Hepatocyte (in vitro differentiated cells): Measurements from ENCODE around the gene ELOA. TPM values are rescaled to one million over a fixed set of nuclear protein-coding genes. Genes with fewer than 3 reads are reported as not detected.

ENCODE experiments used
- DNase-seq: peaks from one replicate; pipeline ENCODE4 v3.0.0-alpha.2; 2016; ENCODE audit warnings: low spot score
- H2AFZ ChIP-seq: fragments of 200-600 bp; sonication (generic); 2 replicates; pipeline ENCODE4 v1.6.0; 2016; ENCODE audit warnings: antibody characterized with exemption, mild to moderate bottlenecking
- H3K27ac ChIP-seq: fragments of 200-600 bp; sonication (generic); 2 replicates; pipeline ENCODE4 v1.5.1; 2016; ENCODE audit warnings: mild to moderate bottlenecking
- H3K27me3 ChIP-seq: fragments of 200-600 bp; sonication (generic); 2 replicates; pipeline ENCODE4 v1.6.1; 2016
- H3K36me3 ChIP-seq: fragments of 200-600 bp; sonication (generic); replicated peaks from 2 replicates; pipeline ENCODE4 v1.5.1; 2016; ENCODE audit warnings: low read depth; ENCODE audit not compliant: insufficient read depth
- H3K4me1 ChIP-seq: fragments of 200-600 bp; sonication (generic); 2 replicates; pipeline ENCODE4 v1.5.1; 2016; ENCODE audit warnings: mild to moderate bottlenecking, moderate library complexity; ENCODE audit not compliant: insufficient read depth
- H3K4me2 ChIP-seq: fragments of 200-600 bp; sonication (generic); 2 replicates; pipeline ENCODE4 v1.6.0; 2016
- H3K4me3 ChIP-seq: fragments of 200-600 bp; sonication (generic); 2 replicates; pipeline ENCODE4 v1.5.1; 2016; ENCODE audit warnings: mild to moderate bottlenecking
- H3K79me2 ChIP-seq: fragments of 200-600 bp; sonication (generic); 2 replicates; pipeline ENCODE4 v1.6.0; 2017; ENCODE audit warnings: mild to moderate bottlenecking
- H3K9me2 ChIP-seq: fragments of 200-600 bp; sonication (generic); replicated peaks from 2 replicates; pipeline ENCODE4 v1.6.0; 2017; ENCODE audit warnings: mild to moderate bottlenecking; ENCODE audit not compliant: insufficient read depth
- H3K9me3 ChIP-seq: fragments of 200-600 bp; sonication (generic); 2 replicates; pipeline ENCODE4 v1.5.1; 2016; ENCODE audit warnings: low read depth, mild to moderate bottlenecking
- H4K20me1 ChIP-seq: fragments of 200-600 bp; sonication (generic); 2 replicates; pipeline ENCODE4 v1.6.0; 2016; ENCODE audit warnings: mild to moderate bottlenecking; ENCODE audit not compliant: insufficient read depth, poor library complexity, severe bottlenecking
- CTCF ChIP-seq: fragments of 200-600 bp; sonication (generic); IDR thresholded peaks from 2 replicates; pipeline ENCODE4 v1.5.1; 2016; ENCODE audit warnings: antibody characterized with exemption, mild to moderate bottlenecking; ENCODE audit not compliant: poor library complexity
- EZH2 ChIP-seq: fragments of 200-600 bp; sonication (generic); IDR thresholded peaks from 2 replicates; pipeline ENCODE4 v1.6.1; 2016; ENCODE audit warnings: antibody characterized with exemption, mild to moderate bottlenecking, borderline replicate concordance
- EZH2phosphoT487 ChIP-seq: fragments of 200-600 bp; sonication (generic); IDR thresholded peaks from one replicate; pipeline ENCODE4 v1.6.1; 2018; ENCODE audit warnings: antibody characterized with exemption, mild to moderate bottlenecking, low read depth, moderate library complexity; ENCODE audit not compliant: unreplicated experiment, severe bottlenecking
- WGBS: methylation state at CpG from one replicate; pipeline ENCODE4 v1.1.6; 2016; ENCODE audit warnings: low lambda C conversion rate; ENCODE audit errors: missing lambda C conversion rate; 5-methylcytosine and 5-hydroxymethylcytosine counted together
- polyA plus RNA-seq: library from polyadenylated mRNA; unstranded; fragments of >200 nt; fragmentation: Nextera tagmentation; extraction: Ambion mirVana; gene quantifications from 2 replicates; pipeline ENCODE4 v1.2.1, GENCODE V29; 2016
- total RNA-seq: library from RNA; depleted of rRNA; stranded (reverse); fragments of >200 nt; gene quantifications from 2 replicates; pipeline ENCODE4 v1.2.3, GENCODE V29; 2014

Gene ELOA
- total and polyA plus RNA-seq, 2 experiments from 2014 or later: 25.6 to 26.0 TPM

- no peaks in the 10 kb centered on the region for H3K9me3 ChIP-seq
- H3K4me2 ChIP-seq: no peak overlapping the region
- no peak overlapping the region for H3K27ac ChIP-seq
- WGBS: 82% methylated on average over 17 of the region's 17 CpGs
- peaks cover 18% of the 10 kb centered on the region for H3K4me1 ChIP-seq
- no peak overlapping the region for H2AFZ ChIP-seq
- H3K36me3 ChIP-seq: no peaks in the 10 kb centered on the region
- H3K79me2 ChIP-seq: peaks cover 27% of the 10 kb centered on the region
- no peaks in the 10 kb centered on the region for H3K9me2 ChIP-seq
- H3K27me3 ChIP-seq: no peaks in the 10 kb centered on the region
- H4K20me1 ChIP-seq: no peaks in the 10 kb centered on the region
- no peak overlapping the region for H3K4me3 ChIP-seq
- no peak for TF ChIP-seq EZH2
- no peak for TF ChIP-seq CTCF
- no peak for TF ChIP-seq EZH2phosphoT487
- DNase-seq: no peak
Observed at GRCh38 chr1:23796466-23797271, 53.4 kb downstream of the ELOA start.

- Histone ChIP-seq H2AFZ (no peak overlapping the region), H3K9me3 (no peaks in the 10 kb centered on the region), H3K79me2 (peaks cover 16% of the 10 kb centered on the region), H3K4me2 (peak overlapping the region; percentile 93), H3K4me3 (no peak overlapping the region), H4K20me1 (no peaks in the 10 kb centered on the region), H3K27me3 (no peaks in the 10 kb centered on the region), H3K4me1 (peaks cover 24% of the 10 kb centered on the region), H3K27ac (peak overlapping the region; percentile 99), H3K9me2 (no peaks in the 10 kb centered on the region), H3K36me3 (no peaks in the 10 kb centered on the region)
- TF ChIP-seq EZH2phosphoT487: no peak
- no peak for TF ChIP-seq EZH2
- no peak for TF ChIP-seq CTCF
- WGBS: 89% methylated on average over 20 of the region's 20 CpGs
- DNase-seq: no peak
Observed at GRCh38 chr1:23797478-23798448, 54.5 kb downstream of the ELOA start.

GRCh38 chr1:23798662-23799142, 55.4 kb downstream of the ELOA start:
- no peaks in the 10 kb centered on the region for H3K9me2 ChIP-seq
- H4K20me1 ChIP-seq: no peaks in the 10 kb centered on the region
- DNase-seq: no peak
- H3K9me3 ChIP-seq: no peaks in the 10 kb centered on the region
- no peak overlapping the region for H3K4me3 ChIP-seq
- peak overlapping the region; percentile 99 for H3K27ac ChIP-seq
- peak overlapping the region; percentile 93 for H3K4me2 ChIP-seq
- H3K79me2 ChIP-seq: peaks cover 7% of the 10 kb centered on the region
- H2AFZ ChIP-seq: no peak overlapping the region
- no peak for TF ChIP-seq CTCF
- TF ChIP-seq EZH2: no peak
- 92% methylated on average over 9 of the region's 12 CpGs for WGBS
- peaks cover 19% of the 10 kb centered on the region for H3K4me1 ChIP-seq
- H3K27me3 ChIP-seq: no peaks in the 10 kb centered on the region
- H3K36me3 ChIP-seq: no peaks in the 10 kb centered on the region
